Right lobe of liver (tissue), 6 donors: ENCODE results near the gene HS3ST3B1. TPM values are rescaled to one million over a fixed set of nuclear protein-coding genes. Genes with fewer than 3 reads are reported as not detected.

ENCODE experiments used
- ATAC-seq, 4 donors: fragments of 200-7000 bp; cut with Tn5 transposase; one replicate each; pipeline ENCODE4 v1.9.1; 2020; ENCODE audit warnings: mild to moderate bottlenecking in 4 of 4, moderate library complexity in 4 of 4
- DNase-seq, 3 donors: peaks; one replicate each; pipeline ENCODE4 v3.0.0-alpha.2; 2020
- H3K27ac ChIP-seq, 3 donors: fragments of 200-600 bp; one replicate each; pipeline ENCODE4 v1.8.0; 2022
- H3K27me3 ChIP-seq, 2 donors: fragments of 200-600 bp; one replicate each; pipeline ENCODE4 v1.8.0; 2022
- H3K36me3 ChIP-seq, 4 donors: fragments of 200-600 bp; sonication (generic) in 1 of 4; one replicate each; pipeline versions ENCODE4 v1.5.1 to v1.8.0; 2017 to 2022; ENCODE audit warnings: control low read depth in 1 of 4
- H3K4me1 ChIP-seq, 4 donors: fragments of 200-600 bp; sonication (generic) in 1 of 4; one replicate each; pipeline versions ENCODE4 v1.5.1 to v1.8.0; 2017 to 2022; ENCODE audit warnings: control low read depth in 1 of 4
- H3K4me3 ChIP-seq, 3 donors: fragments of 200-600 bp; one replicate each; pipeline ENCODE4 v1.8.0; 2022
- H3K9me3 ChIP-seq, 4 donors: fragments of 200-600 bp; sonication (generic) in 1 of 4; one replicate each; pipeline versions ENCODE4 v1.5.1 to v1.8.0; 2017 to 2022; ENCODE audit warnings: control low read depth in 1 of 4
- POLR2A ChIP-seq: fragments of 450-650 bp; IDR thresholded peaks from one replicate; pipeline ENCODE4 v1.6.1; 2017; ENCODE audit warnings: antibody characterized with exemption, mild to moderate bottlenecking
- WGBS: methylation state at CpG from one replicate; pipeline ENCODE4 v1.1.6; 2018; ENCODE audit warnings: low coverage, low lambda C conversion rate; ENCODE audit not compliant: insufficient coverage; ENCODE audit errors: missing lambda C conversion rate; 5-methylcytosine and 5-hydroxymethylcytosine counted together
- intact Hi-C, 2 donors: fragments of 100-400 bp; cut with DNase I; formaldehyde crosslinking; loops; one replicate each; pipeline versions ENCODE4 v1.11.2 to v1.14.1; 2022
- total RNA-seq, 6 experiments: library from RNA; depleted of rRNA in 2 of 6; stranded (reverse); fragments of >200 nt in 2 of 6; fragmentation: NEBNext Ultra II Directional in 3 of 6; extraction: Animal tissue kit (Norgen Biotek cat#: 25700) in 3 of 6; gene quantifications; one replicate each; pipeline versions ENCODE4 v1.1.0 to v1.2.4, GENCODE V29; 2016 to 2023
- TF ChIP-seq, protein P1 (sequence below), 4 donors: fragments of 200-600 bp in 3 of 4; fragments of 450-650 bp in 1 of 4; IDR thresholded peaks; one replicate each; pipeline versions ENCODE4 v1.5.1 to v1.8.0; 2016 to 2022; ENCODE audit warnings: antibody characterized with exemption in 4 of 4, mild to moderate bottlenecking in 2 of 4
- donor health status: DM: no; HTN: yes; CAD: no.
- donor health status: DM: no; HTN: no; CAD: no.
- donor health status: DM: no; HTN: no; CAD: no.
- donor health status: DM: no; HTN: yes; CAD: no.
- donor health status: DM: no; HTN: yes; CAD: no.

HS3ST3B1 gene
- total RNA-seq, 6 experiments from 2014 or later, result 22.5 to 36.6 (median 28.2) TPM

DNA sequence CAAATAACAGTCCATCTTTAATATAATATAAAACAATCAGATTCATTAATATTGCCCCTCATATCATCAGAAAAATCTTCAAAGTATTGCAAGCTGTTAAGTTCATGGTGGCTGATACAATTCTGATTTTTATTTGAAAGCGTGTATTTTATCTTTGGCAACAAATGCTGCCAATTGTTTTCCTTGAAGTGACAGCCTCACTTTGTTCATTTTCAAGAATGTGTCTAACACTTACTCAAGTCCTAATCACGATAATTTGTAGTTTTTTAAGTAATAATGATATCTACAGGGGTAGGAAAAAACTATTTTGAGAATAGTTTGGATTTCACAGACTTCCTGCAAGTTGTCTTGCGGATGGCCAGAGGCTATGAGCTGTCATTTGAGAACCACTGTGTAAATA is 75.8 kb downstream of the HS3ST3B1 start:
- TF ChIP-seq, protein P1, sequence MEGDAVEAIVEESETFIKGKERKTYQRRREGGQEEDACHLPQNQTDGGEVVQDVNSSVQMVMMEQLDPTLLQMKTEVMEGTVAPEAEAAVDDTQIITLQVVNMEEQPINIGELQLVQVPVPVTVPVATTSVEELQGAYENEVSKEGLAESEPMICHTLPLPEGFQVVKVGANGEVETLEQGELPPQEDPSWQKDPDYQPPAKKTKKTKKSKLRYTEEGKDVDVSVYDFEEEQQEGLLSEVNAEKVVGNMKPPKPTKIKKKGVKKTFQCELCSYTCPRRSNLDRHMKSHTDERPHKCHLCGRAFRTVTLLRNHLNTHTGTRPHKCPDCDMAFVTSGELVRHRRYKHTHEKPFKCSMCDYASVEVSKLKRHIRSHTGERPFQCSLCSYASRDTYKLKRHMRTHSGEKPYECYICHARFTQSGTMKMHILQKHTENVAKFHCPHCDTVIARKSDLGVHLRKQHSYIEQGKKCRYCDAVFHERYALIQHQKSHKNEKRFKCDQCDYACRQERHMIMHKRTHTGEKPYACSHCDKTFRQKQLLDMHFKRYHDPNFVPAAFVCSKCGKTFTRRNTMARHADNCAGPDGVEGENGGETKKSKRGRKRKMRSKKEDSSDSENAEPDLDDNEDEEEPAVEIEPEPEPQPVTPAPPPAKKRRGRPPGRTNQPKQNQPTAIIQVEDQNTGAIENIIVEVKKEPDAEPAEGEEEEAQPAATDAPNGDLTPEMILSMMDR (IDR thresholded peaks at IDR 0.05), result no peak
- intact Hi-C loops, result no loop called here
- Histone ChIP-seq H3K36me3 (no peaks in the 10 kb centered on the region), H3K9me3 (no peaks in the 10 kb centered on the region), H3K4me1 (peaks cover 0 to 28% (median 12%) of the 10 kb centered on the region in 4 donors), H3K27ac (no peak overlapping the region), H3K27me3 (no peaks in the 10 kb centered on the region), H3K4me3 (no peak overlapping the region)
- WGBS, result 53% methylated on average over 3 of the region's 3 CpGs
- no peak for ATAC-seq
- no peak for DNase-seq

DNA sequence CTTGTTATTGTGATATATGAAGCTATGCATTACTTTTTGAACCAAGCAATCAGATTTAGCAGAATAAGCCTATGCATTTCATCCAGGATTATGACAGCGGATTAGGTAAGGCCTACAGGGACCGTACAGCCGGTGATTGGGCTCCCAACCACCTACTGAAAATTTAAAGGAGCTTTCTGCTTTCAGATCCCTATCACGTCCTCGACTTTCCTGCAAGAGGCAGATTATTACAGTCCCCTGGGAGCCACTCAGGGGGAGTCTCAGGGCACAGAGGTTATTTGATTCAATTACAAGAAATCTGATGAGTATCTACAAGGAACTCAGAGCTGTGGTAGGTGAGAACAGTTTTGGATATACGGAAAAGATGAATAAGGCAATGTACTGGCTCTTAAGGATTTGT is 80.7 kb downstream of the HS3ST3B1 start:
- Histone ChIP-seq H3K27me3 (no peaks in the 10 kb centered on the region), H3K36me3 (no peaks in the 10 kb centered on the region), H3K4me3 (no peak overlapping the region), H3K27ac (no peak overlapping the region), H3K4me1 (peaks cover 0 to 5% (median 2%) of the 10 kb centered on the region in 4 donors), H3K9me3 (no peaks in the 10 kb centered on the region)
- no peak for DNase-seq
- intact Hi-C loops, result no loop called here
- ATAC-seq, result no peak
- 90% methylated on average over 6 of the region's 6 CpGs for WGBS
- TF ChIP-seq, protein P1 (IDR thresholded peaks at IDR 0.05), result no peak
- TF ChIP-seq POLR2A, result no peak

DNA sequence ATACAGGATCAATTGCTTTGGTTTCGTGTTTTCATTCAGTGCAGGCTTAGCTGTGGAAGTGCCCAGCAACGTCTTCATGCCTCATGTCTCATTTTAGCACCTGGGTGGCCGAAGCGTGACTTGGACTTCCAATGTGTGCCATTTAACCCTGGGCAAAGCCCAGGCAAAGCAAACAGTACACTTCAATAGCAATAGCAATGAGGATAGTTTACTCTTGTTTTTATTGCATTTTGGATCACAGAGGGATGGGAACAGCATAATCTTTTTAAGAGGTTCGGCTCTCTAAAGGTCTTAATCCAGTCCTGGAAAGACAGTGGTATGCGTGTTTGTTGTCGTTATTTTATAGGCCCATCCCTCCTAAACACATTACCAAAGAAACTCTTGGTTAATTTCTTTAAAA is 86.2 kb downstream of the HS3ST3B1 start:
- no peak for DNase-seq
- TF ChIP-seq, protein P1 (IDR thresholded peaks at IDR 0.05), result no peak
- TF ChIP-seq POLR2A, result no peak
- Histone ChIP-seq H3K4me3 (no peak overlapping the region), H3K9me3 (no peaks in the 10 kb centered on the region), H3K27me3 (no peaks in the 10 kb centered on the region), H3K4me1 (no peaks in the 10 kb centered on the region), H3K27ac (no peak overlapping the region), H3K36me3 (no peaks in the 10 kb centered on the region)
- intact Hi-C loops, result no loop called here
- 95% methylated on average over 7 of the region's 7 CpGs for WGBS
- ATAC-seq, result no peak

DNA sequence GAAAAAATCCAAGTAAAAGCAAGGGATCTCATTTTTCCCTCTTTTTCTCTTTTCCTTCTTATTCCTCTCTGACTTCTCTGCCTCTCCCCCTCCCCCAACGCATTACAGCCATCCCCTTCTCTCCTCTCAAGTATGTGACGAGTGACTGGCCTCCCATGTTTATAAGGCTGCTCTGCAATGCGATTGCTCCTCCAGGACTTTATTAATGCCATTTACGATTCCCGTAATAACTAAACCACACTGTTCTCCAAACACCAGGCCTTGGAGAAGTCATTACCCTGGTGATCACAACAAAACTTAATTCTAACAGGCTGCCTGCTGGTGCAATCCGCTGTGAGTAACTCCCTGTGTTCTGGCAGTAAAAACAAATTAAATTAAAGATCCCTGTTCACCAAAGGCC is 88.8 kb downstream of the HS3ST3B1 start:
- no peak overlapping the region for H3K4me3 ChIP-seq
- no peak overlapping the region for H3K27ac ChIP-seq
- ATAC-seq (no peak), DNase-seq (no peak)
- H3K9me3 ChIP-seq, result no peaks in the 10 kb centered on the region
- WGBS, result 91% methylated on average over 6 of the region's 6 CpGs
- intact Hi-C loops, result no loop called here
- H3K4me1 ChIP-seq, result no peaks in the 10 kb centered on the region
- TF ChIP-seq, protein P1 (IDR thresholded peaks at IDR 0.05), result no peak
- TF ChIP-seq POLR2A, result no peak
- no peaks in the 10 kb centered on the region for H3K27me3 ChIP-seq
- no peaks in the 10 kb centered on the region for H3K36me3 ChIP-seq

DNA sequence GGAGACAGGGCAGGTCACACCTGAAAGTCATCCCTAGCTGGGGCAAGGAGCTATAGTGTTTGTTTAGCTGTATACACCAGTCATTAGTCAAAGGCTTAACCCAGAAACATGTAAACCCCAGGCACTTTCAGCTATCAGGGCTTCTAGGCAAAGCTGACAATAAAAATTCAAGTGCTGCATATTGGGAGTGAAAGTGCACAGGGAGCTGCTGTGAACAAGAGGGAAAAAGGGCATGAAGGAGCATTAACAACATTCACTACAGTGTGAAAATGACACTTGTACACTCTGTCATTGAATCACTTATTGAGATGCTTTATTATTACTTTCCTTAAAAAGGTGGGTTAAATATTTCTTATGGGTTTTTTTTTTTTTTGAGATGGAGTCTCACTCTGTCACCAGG is 92.8 kb downstream of the HS3ST3B1 start:
- TF ChIP-seq, protein P1 (IDR thresholded peaks at IDR 0.05), result no peak
- no peak for TF ChIP-seq POLR2A
- Histone ChIP-seq H3K4me3 (no peak overlapping the region), H3K36me3 (no peaks in the 10 kb centered on the region), H3K27ac (no peak overlapping the region), H3K4me1 (no peaks in the 10 kb centered on the region), H3K9me3 (no peaks in the 10 kb centered on the region), H3K27me3 (no peaks in the 10 kb centered on the region)
- intact Hi-C loops, result no loop called here
- DNase-seq (no peak), ATAC-seq (no peak)
